Measurements from ENCODE around the gene HSPA4.

HSPA4 gene

DNA sequence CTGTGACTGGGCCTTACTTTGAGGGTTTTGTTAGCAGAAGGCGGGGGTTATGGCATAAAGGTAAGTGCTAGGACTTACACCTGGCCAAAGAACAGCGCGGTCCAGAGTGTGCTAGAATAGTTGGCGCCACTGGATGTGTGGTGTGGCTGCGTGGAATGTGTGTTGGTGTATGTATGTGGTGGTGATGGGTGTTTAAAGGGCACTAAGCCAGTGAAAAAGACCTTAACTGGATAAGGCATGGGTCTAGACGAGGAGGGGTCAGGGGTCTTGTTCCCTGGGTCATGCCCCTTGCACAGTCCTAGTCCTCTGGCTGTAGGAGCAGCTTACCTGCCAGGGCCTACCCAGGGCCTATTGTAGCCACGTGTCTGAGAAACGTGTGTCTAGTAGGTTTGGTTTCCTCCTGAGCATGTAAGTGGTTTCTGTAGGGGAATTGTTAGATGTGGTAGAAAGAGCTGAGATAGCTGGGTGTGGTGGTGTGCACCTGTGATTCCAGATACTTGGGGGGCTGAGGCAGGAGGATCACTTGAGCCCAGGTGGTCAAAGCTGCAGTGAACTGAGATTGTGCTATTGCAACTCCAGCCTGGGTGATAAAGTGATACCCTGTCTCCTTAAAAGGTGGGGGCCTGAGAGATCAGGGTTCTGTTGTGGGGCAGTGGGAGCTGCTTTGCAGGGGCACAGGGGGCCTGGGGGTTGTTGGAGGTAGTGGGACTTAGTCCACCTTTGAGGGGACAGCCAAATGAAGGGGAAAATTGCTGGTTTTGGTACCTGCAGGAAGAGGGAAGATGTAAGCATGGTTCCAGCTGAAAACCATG lies 55.2 kb downstream of the HSPA4 start:
- DNase-seq: no peak

DNA sequence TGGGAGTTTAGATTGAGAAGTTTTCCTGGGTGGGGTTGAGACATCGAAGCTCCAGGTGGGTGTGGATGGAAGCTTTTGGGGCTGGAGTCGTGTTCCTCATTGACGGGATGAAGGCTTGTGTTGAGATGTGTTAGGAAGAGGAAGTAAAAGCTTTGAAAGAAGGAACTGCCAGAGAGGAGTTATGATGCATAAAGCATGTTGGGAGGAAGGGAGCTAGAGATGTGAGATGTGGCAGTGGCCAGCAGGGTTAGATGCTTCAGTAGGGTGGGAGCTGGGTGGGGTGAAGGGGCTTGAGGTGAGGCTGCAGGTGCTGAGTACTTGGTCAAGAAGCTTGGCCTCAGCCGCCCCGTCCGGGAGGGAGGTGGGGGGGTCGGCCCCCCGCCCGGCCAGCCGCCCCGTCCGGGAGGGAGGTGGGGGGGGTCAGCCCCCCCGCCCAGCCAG lies 56.7 kb downstream of the HSPA4 start:
- no peak for DNase-seq

DNA sequence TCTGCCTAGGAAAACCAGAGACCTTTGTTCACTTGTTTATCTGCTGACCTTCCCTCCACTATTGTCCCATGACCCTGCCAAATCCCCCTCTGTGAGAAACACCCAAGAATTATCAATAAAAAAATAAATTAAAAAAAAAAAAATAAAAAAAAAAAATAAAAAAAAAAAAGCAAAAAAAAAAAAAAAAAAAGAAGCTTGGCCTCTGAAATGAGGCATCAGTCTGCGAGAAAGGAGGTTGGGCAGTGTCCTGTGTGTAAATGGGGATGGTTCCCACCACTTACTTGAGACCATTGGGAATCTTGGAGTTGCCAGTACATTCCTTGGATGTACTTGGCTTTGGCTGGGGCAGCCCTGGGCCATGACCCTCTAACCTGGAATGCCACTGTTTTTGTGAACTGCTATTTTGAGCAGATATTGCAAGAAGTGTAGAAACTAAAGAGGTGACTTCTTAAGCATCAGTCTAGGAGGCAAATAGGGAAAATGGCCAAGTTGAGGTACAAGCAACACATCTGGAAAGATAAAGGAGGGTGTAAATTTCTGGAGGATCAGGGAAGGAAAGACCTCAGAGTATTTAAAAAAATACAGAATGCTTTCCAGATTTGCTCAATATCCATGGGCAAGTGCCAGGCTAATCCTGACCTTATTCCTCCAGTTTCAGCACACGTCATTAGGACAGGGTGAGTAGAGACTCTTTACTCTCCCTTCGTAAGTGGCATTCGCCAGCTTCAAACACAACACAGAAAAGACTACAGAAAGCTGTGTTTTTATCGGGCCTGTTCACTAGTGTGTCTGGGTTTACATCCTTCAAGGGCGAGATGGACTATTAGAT lies 58.1 kb downstream of the HSPA4 start:
- no peak for DNase-seq

DNA sequence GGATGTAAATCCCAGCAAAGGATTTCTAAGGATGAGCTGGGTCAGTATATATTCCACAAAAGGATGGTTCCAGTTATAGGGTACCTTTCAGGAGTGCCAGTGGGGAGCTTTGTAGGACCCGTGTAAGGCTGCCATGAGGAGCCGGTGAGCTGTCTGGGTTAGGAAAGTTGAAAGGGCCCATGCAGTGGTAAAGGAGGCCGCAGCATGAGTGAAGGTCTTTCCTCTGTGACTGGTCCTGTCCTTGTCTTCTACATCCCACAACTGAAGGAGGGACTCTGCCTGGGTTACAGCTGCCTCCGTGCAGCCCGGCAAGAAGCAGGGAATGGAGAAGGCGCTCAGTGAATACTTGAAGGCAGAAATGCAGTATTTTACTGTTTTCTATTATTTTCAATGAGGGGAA lies 58.9 kb downstream of the HSPA4 start:
- DNase-seq: no peak

DNA sequence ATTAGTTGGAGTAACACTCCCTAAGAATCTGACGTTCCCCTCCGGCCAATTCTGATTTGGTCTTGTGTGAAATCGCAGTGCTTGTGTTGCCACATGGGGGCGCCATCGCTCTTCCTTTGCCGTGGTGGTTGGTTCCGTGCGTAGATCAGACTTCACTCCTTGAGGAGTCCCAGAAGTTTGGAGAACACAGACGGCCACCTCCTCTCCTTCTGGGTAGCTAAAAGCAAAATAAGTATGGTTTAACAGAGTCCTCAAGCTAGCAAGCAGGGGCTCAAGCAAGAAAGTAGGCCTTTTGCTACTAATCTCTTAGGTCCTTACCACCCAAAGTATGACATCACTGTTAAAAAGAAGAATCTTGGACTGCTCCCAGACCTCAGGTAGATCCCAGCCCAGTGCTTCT lies 59.5 kb downstream of the HSPA4 start:
- DNase-seq: peak; percentile 69

DNA sequence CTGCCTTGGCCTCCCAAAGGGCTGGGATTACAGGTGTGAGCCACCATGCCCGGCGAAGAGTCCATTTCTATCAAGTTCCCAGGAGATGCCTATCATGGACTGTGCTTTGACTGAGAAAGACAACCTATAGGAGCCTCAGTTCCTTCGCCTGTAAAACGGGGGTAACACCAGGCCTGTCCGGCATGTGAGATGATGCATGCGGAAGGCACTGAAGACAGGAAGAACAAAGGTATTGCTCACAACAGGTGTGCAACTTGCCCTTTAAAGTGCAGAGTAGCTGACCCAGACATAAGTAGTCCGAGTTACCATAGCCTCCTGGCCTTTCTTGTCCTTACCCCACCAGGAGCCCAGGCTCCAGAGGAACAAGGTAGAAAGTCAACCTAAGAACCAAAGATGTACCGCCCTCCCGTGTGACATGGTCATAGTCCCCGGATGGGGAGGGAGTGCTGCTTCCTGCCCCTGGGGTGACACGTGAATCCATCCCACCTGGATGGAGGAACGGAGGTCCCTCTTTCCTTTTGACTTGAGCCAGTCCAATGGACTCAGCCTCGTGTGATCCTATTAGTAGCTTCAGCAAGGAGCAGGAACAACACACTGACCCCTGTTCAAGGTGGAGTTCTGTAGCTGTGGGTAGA lies 60.3 kb downstream of the HSPA4 start:
- DNase-seq: no peak

DNA sequence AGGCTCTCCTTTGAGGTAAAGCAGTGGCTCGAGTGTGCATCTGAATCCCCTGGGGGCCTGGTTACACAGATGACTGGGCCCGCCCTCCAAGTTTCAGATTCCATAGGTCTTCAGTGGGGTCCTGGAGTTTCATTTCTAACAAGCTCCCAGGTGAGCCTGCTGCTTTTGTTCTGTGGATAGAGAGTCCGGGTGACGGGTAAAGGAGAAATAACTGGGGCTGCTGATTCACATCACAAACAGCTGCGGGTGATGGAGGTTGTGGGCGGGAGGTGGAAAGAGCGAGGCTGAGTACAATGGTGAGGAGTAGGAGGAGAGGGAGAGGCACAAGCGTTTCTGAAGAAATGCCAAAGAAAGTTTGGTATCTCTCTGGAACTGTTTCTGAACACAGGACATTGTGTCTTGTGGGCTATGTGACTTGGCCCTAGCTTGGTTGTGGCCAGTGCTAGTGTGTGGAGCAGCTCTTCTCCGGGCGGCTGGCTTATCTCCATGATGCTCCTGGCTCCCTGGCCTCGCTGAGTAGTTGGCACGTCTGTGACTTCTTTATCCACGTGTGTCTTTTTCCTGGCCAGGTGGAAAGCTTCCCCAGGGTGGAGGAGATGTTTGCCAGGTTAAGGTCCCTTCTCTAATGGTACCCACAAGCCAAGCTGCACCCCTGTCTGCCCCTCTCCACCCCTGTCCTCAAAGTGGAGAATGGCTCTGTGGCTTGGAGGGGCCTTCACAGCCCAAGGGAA lies 61.7 kb downstream of the HSPA4 start:
- DNase-seq: peak; percentile 60

DNA sequence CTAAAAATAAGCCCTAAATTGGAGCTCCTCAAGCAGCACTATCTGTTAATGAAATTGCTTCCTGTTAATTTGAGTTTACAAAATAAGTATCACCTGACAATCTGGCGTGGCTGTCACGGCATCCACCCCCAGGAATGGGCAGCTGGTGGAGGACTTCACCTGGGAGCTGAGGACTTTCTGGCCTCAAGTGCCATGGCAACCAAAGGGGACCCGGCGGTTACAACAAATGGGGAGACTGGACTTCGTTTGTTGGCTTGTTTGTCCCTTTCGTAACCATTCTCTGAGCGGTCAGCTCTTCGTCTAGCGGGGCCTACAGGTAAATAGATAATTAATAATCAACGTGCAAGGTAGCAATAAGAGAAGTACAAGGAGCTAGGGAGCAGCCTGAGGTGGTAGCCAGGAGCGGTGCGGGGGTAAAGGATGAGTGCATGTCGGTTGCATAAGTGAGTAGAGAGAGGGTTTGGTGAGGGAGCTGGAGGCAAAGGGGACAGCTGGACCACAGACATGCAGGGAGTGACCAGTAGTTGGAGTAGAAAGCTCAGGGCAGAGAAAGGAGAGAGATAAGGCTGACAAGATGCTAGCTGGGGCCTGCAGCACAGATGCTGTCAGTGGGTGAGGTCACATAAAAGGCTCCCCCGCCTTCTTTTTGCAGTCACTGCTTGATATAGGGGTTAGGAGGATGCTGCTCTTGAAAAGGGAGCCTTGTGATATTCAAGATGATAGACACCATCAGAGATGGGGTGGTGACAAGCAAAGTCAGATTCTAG lies 62.5 kb downstream of the HSPA4 start:
- DNase-seq: no peak

DNA sequence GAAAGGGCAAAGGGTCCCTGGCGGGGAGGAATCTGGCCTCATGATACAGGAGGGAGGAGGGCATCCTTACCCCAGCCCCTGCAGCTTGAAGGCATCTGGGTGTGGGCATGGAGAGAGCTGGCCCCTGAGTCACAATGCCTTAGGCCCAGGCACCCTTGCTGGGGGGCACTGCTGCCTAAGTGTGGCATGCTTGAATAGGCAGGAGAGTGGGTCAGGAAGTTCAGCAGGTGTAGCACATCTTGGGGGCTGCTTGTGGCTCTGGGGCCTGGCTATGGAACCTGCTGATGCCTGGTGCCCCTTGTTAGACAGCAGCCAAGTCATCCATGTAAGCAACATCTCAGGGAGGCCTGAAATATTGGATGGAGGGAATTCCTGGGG lies 63.1 kb downstream of the HSPA4 start:
- no peak for DNase-seq

DNA sequence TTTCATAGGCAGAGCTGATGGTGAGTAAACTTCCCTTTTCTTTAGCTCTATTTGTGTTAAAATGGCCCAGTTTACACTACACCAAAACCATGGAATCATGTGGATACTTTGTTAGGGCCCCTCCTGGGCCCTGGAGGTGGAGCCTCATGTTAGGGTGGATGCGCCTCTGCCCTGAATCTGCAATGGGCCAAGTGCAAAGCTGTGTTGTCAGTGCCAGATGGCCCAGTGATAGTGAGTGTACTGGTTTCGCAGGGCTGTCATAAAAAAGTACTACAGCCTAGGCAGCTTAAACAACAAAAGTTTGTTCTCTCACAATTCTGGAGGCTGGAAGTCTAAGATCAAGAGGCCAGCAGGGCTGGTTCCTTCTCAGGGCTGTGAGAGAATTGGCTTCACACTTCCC lies 64.8 kb downstream of the HSPA4 start:
- no peak for DNase-seq

DNA sequence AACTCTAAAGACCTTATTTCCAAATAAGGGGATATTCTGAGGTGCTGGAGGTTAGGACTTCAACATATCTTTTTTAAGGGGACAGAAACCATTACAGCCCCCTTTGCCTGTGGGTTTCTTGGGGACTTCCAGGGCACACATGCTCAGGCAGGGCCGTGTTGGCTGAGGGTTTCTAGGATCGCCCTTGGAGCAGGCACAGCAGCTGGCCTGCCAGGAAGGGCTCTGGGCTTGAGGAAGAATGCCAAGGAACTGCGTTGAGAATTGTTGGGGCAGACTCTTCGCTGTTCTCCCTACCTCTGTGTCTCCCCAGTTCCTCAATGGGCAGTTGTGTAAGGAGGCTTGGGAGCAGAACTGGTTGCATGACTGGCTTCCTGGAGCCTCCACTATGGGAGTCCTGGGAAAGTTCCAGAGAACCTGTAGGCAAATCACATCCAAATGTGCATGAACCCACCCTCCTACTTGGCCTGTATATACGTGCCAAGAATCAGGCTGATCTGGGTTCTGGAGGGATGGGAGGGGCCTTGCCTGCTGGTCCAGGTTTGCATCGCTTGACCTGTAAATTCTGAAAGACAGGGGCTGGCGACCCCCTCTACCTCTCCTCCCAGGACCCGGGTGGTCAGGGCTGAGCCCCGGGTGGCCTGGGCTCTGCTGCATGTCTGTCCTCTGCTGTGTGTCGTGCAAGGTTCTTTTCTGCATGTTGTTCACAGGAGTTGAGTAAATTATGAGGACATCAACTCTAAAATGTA lies 65.5 kb downstream of the HSPA4 start:
- no peak for DNase-seq

DNA sequence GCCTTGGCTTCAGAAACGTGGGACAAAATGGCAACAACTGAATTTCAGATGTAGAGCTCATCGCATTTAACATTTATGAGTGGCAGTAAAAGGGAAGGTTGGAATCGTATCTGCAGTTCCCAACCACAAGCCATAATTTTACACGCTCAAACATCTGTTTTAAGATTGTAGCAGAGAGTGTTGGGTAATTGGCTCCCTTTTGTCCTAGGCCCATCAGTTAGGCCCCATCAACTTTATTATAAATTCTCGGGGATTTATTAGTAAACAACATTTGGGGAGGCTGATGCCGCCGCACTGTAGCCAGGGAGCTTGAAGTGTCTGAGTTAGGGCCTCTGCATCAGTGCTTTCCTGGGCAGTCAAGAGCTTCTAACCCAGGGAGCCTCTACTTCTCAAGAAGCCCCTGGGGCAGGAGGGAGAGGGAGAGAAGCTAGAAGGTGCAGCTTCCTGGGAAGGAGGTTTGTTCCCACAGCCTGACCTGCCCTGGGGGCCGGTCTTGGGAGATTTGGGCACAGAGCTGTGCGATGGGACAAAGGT lies 66.2 kb downstream of the HSPA4 start:
- no peak for DNase-seq

DNA sequence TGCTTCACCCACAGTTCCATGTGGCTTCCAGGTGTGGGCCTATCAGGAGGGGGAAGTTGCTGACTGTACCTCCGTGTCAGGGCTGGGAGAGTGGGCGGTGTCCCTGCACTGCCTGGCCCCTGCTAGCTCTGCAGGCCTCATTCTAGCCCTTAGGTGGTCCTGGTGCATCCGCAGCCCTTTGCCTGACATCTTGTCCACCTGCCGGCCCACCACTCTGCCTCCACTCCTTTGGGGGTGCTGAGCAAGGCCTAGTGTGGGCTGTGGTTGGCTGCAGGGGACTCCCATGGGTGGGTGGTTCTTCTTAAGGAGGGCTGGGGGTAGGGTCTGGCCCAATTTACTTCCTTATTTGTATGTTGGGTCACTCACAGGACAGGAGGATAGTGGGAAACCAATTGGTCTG lies 66.9 kb downstream of the HSPA4 start:
- DNase-seq: no peak

DNA sequence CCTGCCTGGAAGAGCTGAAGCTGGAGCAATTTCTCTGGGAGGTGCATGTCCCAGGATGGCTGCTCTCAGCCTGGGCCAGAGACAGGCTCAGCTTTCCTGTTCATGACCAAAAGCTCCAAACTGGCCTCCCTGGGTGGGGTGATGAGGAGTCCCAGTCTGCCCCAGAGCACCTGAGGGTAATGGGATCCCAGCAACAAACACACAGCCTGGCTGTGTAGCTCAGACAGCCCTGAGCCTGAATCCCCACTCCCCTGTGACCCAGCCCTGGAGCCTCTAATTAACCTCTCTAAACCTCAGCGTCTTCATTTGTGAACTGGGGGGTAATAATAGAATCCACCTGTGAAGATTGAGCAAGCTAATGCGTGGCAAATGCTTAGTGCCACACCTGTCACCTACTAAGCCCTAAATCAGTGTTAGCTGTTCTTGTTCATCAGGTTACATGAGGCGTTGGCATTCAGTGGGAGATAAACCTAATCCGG lies 67.5 kb downstream of the HSPA4 start:
- DNase-seq: no peak

DNA sequence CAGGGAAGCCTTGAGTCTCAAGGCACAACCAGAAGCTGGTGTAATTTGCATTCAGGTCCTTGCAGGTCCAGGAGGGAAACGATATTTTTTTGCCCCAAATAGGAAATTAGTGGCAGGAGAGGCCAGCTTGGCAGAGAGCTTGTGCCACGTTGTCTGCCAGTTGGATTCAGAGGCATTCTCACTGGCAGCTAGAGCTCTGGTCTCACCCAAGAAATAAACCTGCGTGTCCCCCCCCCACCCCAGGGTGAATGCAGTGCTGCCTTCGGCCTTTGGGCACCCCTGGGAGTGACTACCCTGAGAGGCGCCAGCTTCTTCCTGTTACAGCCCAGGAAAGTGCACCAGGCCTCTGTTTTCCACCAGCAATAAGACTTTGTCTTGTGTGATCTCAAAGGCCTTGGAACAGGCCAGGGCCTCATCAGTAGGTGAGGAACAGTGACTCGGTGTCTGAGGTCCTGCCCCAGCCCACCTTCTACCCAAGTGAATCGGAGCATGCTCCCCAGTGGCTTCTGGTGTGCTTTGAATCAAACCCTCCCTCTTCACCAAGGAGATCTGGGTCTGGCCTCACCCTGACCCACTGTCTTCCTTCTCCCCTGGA lies 68.4 kb downstream of the HSPA4 start:
- no peak for DNase-seq

DNA sequence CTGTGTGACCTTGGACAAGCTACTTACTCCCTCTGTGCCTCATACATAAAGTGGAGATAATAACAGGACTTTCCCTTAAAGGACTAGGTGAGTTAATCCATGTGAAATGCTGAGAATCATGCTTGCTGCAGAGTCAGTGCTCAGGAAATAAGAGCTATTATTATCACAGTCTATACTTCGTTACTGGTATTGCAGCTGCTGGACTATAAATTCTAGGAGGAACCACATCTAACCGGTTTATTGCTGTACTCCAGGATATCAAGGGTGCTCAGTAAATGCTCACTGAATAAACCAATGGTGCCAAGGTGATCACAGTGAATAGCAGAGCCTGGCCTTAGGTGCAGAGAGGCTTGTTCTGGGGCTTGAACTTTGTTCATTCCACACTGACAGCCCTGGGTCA lies 69.3 kb downstream of the HSPA4 start:
- DNase-seq: no peak

DNA sequence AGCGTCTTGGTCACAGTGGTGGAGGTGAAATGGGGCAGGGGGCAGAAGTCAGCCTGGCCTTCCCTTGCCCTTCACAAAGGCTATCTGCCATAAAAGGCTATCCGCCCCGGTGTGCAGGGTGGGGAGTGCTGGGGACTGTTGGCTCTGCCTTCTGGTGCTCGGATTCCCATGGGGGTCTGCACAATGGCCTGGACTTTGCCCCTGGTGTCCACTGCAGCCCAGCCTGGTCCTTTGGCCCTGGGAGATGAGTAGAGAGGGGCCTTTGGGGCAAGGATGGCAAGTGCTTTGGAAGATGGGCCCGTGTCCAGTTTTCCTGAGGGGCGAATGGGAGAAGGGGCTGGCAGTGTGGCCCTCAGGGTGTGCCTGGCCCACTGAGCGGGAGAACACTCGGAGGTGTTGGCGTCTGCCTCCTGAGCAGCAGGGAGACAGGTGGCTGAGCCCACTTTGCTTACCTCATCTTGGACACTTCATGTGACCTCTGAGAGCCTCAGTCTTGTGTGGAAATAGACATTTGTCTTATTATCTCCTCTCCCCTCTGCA lies 69.9 kb downstream of the HSPA4 start:
- no peak for DNase-seq

DNA sequence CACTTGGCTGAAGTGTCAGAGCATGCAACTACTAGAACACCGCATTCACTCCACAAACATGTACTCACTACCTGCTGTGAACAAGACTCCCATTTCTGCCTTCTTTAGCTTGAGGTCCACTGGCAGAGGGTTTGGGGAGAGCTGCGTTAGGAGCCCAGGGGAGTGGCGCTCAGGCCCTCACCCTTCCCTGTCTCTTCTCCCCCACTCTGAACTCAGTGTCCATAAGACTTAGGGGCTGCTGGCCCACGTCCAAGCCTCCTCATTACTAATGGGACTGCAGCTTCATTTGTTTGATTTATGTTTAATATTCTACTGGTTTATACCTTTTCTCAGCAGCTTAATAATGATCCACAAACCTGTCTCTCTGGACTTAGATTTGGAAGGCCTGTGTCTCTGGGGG lies 70.9 kb downstream of the HSPA4 start:
- DNase-seq: no peak

DNA sequence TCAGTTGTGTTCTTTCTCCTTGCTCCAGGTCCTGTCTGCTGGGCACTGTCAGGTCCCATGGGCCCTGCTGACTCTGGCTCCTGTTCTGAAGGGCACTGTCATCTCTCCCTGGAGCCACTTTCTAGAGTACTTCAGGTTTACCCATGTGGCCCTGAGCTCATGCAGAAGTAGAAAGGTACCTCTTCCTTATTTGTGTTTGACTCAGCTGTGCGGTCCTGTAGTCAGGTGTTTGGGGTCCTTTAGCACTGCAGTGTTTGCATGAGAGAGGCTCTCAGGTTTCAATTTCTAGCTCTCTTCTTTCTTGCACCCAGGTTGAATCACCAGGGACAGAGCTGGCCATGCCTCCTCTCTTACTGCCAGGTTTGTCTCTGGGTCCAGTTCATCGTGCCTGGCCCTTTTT lies 71.5 kb downstream of the HSPA4 start:
- no peak for DNase-seq

DNA sequence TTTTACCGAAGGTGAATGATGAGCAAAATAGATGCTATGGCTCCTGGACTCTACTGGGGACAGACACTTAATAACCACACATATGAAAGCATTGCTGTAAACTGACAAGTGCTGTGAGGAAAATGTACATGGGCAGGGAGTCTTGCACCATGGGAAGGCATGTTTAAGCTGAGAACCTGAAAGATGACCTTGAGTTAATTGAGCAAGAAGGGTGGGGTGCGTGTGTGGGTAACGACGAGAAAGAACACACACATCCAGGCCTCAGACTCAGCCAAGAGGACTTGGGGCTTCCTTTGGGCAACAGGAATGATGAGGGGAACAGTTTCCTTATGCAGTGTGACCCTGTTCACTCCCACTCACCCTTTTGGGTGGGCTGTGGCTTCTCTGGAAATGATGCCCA lies 73.1 kb downstream of the HSPA4 start:
- DNase-seq: no peak

DNA sequence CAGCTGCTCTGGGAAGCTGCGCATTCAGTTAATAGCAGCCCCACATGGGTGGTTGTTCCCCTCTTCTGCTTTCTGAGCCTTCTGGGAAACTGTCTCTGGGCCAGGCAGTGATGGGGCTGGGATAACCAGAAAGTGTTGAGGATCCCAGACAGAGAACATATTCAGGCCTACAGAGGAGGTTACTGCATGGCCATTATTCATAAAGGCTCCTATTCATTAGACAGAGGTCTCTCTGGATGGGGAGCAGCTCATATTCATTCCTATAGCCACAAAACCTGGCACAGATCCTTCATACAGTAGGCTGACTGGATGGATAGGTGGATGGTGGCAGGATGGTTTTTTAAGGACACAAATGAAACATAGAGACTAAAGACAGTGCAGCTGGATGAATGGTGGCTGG lies 76.3 kb downstream of the HSPA4 start:
- DNase-seq: no peak

All from stimulated activated naive CD4-positive, alpha-beta T cell treated with Interleukin-2 at 50 U/mL for 16 hours (primary cell).